Measurements from ENCODE around the gene HSD11B1L. TPM values are rescaled to one million over a fixed set of nuclear protein-coding genes. Genes with fewer than 3 reads are reported as not detected.
"Not testable (repeated sequence)": the region's sequence is repeated elsewhere in the genome, so short reads cannot be mapped to it uniquely, and the experiment has no call there.

The HSD11B1L gene
- total RNA-seq, 1 donor from 2014 or later = 116 TPM

DNA sequence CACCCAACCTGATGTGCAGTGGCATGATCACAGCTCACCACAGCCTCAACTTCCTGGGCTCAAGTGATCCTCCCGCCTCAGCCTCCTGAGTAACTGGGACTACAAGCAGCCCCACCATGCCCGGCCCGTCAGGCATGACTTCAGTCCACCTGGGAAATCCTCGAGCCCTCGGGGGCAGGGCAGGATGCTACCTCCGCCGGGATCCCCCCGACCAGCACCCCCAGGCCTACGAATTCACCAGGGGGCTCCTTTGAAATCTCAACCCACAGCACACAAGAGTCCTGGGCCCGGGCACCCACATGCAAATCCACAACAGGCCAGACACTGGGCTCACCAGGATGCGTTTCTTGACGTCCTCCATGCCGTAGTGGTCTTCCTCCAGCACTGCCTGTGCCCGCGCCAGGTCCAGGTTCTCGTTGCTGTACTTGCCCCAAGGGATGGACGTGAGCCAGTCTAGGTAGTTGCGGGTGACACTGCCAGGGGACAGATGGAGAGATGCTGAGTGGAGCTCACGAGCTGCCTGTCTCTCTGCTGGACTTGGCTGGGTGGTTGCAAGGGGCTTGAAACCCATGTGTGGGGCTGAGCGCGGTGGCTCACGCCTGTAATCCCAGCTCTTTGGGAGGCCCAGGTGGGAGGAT is 19.7 kb downstream of the HSD11B1L start:
- TF ChIP-seq, protein P1, sequence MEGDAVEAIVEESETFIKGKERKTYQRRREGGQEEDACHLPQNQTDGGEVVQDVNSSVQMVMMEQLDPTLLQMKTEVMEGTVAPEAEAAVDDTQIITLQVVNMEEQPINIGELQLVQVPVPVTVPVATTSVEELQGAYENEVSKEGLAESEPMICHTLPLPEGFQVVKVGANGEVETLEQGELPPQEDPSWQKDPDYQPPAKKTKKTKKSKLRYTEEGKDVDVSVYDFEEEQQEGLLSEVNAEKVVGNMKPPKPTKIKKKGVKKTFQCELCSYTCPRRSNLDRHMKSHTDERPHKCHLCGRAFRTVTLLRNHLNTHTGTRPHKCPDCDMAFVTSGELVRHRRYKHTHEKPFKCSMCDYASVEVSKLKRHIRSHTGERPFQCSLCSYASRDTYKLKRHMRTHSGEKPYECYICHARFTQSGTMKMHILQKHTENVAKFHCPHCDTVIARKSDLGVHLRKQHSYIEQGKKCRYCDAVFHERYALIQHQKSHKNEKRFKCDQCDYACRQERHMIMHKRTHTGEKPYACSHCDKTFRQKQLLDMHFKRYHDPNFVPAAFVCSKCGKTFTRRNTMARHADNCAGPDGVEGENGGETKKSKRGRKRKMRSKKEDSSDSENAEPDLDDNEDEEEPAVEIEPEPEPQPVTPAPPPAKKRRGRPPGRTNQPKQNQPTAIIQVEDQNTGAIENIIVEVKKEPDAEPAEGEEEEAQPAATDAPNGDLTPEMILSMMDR (IDR thresholded peaks at IDR 0.05) = no peak
- no peaks in the 10 kb centered on the region for H3K4me1 ChIP-seq
- no peaks in the 10 kb centered on the region for H3K9me3 ChIP-seq
- no peak overlapping the region for H3K27ac ChIP-seq
- no peak overlapping the region for H3K4me3 ChIP-seq
- no peak for DNase-seq (ENCODE audit: low spot score in 2 of 2)
- intact Hi-C loops (cut with DNase I) = no loop called here
- no peaks in the 10 kb centered on the region for H3K27me3 ChIP-seq
- peaks cover 70 to 76% of the 10 kb centered on the region in 2 donors for H3K36me3 ChIP-seq

DNA sequence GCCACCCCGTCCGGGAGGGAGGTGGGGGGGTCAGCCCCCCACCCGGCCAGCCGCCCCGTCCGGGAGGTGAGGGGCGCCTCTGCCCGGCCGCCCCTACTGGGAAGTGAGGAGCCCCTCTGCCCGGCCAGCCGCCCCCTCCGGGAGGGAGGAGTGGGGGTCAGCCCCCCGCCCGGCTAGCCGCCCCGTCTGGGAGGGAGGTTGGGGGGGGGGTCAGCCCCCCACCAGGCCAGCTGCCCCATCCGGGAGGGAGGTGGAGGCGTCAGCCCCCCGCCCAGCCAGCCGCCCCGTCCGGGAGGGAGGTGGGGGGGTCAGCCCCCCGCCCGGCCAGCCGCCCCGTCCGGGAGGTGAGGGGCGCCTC is 21.2 kb downstream of the HSD11B1L start:
- H3K4me1 ChIP-seq; H3K27me3 ChIP-seq; H3K27ac ChIP-seq; H3K4me3 ChIP-seq; DNase-seq (ENCODE audit: low spot score in 2 of 2); intact Hi-C loops (cut with DNase I); H3K9me3 ChIP-seq: not testable (repeated sequence)
- H3K36me3 ChIP-seq = peaks cover 69 to 76% of the 10 kb centered on the region in 2 donors

DNA sequence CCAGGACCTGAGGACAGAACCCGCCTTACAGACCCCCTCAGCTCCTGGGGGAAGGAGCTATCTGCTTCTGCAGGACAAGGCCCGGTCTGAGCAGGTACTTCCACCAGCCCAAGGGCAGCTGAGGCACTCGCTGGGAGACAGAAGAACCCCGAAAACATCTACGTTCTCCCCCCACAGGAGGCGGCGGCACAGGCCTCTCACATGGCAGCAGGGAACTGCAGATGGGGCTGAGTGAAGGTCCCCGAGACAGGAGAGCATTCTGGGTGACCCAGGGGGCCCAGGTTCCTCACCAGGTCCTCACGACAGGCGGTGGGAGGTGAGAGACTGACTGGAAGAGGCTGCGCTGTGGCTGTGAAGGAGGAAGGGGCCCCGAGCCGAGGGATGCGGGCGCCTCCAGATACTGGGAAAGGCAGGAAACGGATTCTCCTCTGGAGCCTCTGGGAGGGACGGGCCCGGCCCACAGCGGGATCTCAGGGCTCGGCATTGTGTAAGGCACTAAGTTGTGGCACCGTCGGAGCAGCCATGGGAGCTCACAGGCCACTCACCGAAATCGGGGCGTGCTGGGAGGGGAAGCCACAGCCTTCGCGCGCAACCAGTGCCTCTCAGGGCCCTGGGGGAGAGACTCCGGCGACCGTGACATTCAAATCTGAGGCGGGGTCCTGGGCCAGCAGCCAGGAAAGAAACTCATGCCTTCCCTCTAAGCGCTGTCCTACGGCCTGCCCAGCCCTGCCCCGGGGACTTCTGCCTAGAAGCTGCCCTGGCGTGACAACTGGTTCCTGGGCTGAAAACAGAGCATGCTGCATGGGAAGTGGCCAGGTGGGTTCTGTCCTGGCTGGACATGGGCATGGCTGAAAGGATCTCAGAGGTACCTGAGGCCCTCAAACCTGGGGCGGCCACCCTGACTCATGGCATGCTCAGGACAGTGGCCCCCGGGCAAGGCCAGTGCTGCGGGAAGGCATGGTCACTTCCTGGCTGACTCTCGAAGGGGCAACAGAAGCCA is 23.3 kb downstream of the HSD11B1L start:
- H3K27ac ChIP-seq = no peak overlapping the region
- H3K36me3 ChIP-seq = peaks cover 76 to 80% of the 10 kb centered on the region in 2 donors
- DNase-seq (ENCODE audit: low spot score in 2 of 2) = no peak
- no peaks in the 10 kb centered on the region for H3K9me3 ChIP-seq
- no peaks in the 10 kb centered on the region for H3K27me3 ChIP-seq
- H3K4me1 ChIP-seq = no peaks in the 10 kb centered on the region
- H3K4me3 ChIP-seq = no peak overlapping the region
- TF ChIP-seq, protein P1 (IDR thresholded peaks at IDR 0.05) = no peak
- intact Hi-C loops (cut with DNase I) = no loop called here

DNA sequence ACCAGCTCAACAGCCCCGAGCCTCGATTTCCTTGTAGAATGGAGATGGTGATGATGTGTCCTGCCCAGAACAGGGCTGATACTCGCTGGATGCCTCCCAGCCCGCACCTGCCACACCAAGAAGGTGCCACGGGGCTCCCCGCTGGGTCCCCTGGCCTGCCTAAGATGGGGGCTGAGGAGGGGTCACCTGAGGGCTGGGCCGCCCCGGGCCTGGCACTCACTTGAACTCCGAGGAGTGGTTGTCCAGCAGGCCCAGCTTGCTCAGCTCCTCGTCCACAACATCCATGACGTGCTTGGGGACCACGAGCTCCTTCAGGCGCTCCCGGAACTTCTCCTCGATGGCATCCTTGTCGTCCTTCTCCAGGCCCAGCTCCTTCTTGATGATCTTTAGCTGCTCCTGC is 24.7 kb downstream of the HSD11B1L start:
- Histone ChIP-seq H3K36me3 (peaks cover 62 to 83% of the 10 kb centered on the region in 2 donors), H3K9me3 (no peaks in the 10 kb centered on the region), H3K27me3 (no peaks in the 10 kb centered on the region), H3K27ac (no peak overlapping the region), H3K4me3 (no peak overlapping the region), H3K4me1 (no peaks in the 10 kb centered on the region)
- intact Hi-C loops (cut with DNase I) = no loop called here
- DNase-seq (ENCODE audit: low spot score in 2 of 2) = no peak
- TF ChIP-seq, protein P1 (IDR thresholded peaks at IDR 0.05) = no peak

DNA sequence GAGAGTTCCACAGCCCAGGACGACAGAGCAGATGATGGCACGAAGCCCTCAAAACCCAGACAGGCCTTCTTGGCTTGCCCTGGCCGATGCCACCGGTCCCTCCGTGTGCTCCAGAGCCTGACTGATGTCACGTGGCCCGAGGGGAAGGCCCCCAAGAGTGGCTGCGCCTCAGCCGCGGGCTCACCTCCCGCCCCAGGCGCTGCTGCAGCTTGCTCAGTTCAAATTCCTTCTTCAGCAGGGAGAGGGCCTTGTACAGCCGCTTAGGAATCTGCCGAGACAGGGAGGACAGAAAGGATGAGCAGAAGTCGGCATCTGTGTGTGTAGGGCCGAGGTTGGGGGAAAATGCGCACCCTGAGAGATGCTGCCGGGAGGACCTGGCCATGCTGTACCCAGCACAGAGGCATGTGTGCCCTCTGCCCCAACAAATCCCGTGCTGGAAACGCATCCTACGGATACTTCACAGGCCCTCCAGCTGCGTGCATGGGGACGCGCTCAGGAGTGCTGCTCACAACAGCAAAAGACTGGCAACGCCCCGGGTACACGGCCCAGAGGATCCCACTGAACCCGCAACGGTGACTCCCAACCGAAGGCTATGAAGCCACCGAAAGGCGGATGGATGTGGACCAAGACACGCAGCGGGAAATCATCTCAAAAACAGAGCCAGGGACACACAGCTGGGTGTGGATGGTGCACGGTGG is 26.2 kb downstream of the HSD11B1L start:
- DNase-seq (ENCODE audit: low spot score in 2 of 2) = no peak
- no peak overlapping the region for H3K27ac ChIP-seq
- H3K9me3 ChIP-seq = no peaks in the 10 kb centered on the region
- no peaks in the 10 kb centered on the region for H3K4me1 ChIP-seq
- H3K36me3 ChIP-seq = peaks cover 71 to 87% of the 10 kb centered on the region in 2 donors
- intact Hi-C loops (cut with DNase I) = no loop called here
- TF ChIP-seq, protein P1 (IDR thresholded peaks at IDR 0.05) = no peak
- no peaks in the 10 kb centered on the region for H3K27me3 ChIP-seq
- no peak overlapping the region for H3K4me3 ChIP-seq
